Mammary epithelial cell (primary cell): ENCODE data around the gene RNASE13.

ENCODE experiments used
- CTCF ChIP-seq, 2 donors: IDR thresholded peaks in 1 of 2; conservative IDR thresholded peaks in 1 of 2; 2 replicates each; pipeline ENCODE4 v1.5.1; 2011 to 2012; ENCODE audit warnings: inconsistent platforms in 2 of 2, low read length in 2 of 2, mild to moderate bottlenecking in 2 of 2, control low read depth in 1 of 2, low read depth in 1 of 2; ENCODE audit not compliant: insufficient read depth in 1 of 2; ENCODE audit errors: extremely low read depth in 1 of 2
- EZH2 ChIP-seq: IDR thresholded peaks from 2 replicates; pipeline ENCODE4 v1.6.1; 2012; ENCODE audit warnings: low read length, inconsistent platforms, borderline replicate concordance

GRCh38 chr14:20997115-20997514 is 37.5 kb downstream of the RNASE13 start:
- TF ChIP-seq CTCF (conservative IDR thresholded peaks at IDR 0.05 in 1 of 2, IDR thresholded peaks at IDR 0.05 in 1 of 2; ENCODE audit: extremely low read depth in 1 of 2, insufficient read depth in 1 of 2, low read depth in 1 of 2, low read length in 2 of 2), result no peak
- no peak for TF ChIP-seq EZH2
